Keratinocyte (primary cell): ENCODE results near the gene CDKL5.

Source experiments
- EZH2 ChIP-seq: IDR thresholded peaks from one replicate; pipeline ENCODE4 v1.6.1; 2012; ENCODE audit warnings: inconsistent platforms, mild to moderate bottlenecking, low read length, moderate library complexity
- TF ChIP-seq, protein P1 (sequence below), 3 experiments: IDR thresholded peaks in 1 of 3; conservative IDR thresholded peaks in 1 of 3; optimal IDR thresholded peaks in 1 of 3; 2 replicates in 2 of 3; 3 replicates in 1 of 3; pipeline versions ENCODE3 to v1.5.1; 2011; ENCODE audit warnings: low read length in 3 of 3, mild to moderate bottlenecking in 3 of 3, moderate library complexity in 2 of 3, control low read depth in 1 of 3, inconsistent platforms in 1 of 3; ENCODE audit not compliant: insufficient read depth in 2 of 3; ENCODE audit errors: extremely low read depth in 1 of 3

DNA sequence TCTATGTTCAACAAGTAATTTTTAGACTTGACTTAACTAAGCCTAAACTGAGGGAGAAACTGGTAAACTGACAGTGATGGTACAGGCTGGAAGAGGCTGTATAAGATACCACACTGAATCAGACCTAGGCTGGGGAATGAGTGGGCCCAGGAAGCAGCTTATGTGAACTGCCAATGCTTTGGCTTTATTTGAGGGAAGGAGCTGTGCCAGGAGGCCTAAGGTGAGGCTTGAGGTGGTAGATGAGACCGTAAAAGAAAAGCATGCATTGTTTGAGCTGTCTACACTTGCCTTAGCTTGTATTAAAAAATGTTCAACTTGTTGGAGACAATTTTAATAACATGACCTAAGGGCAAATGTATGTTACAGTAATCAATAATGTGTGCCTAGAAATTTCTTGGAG is 150.3 kb downstream of the CDKL5 start:
- TF ChIP-seq, protein P1, sequence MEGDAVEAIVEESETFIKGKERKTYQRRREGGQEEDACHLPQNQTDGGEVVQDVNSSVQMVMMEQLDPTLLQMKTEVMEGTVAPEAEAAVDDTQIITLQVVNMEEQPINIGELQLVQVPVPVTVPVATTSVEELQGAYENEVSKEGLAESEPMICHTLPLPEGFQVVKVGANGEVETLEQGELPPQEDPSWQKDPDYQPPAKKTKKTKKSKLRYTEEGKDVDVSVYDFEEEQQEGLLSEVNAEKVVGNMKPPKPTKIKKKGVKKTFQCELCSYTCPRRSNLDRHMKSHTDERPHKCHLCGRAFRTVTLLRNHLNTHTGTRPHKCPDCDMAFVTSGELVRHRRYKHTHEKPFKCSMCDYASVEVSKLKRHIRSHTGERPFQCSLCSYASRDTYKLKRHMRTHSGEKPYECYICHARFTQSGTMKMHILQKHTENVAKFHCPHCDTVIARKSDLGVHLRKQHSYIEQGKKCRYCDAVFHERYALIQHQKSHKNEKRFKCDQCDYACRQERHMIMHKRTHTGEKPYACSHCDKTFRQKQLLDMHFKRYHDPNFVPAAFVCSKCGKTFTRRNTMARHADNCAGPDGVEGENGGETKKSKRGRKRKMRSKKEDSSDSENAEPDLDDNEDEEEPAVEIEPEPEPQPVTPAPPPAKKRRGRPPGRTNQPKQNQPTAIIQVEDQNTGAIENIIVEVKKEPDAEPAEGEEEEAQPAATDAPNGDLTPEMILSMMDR (optimal IDR thresholded peaks at IDR 0.05 in 1 of 3, IDR thresholded peaks at IDR 0.05 in 1 of 3, conservative IDR thresholded peaks at IDR 0.05 in 1 of 3; ENCODE audit: extremely low read depth in 1 of 3, insufficient read depth in 2 of 3, low read length in 3 of 3), result no peak
- TF ChIP-seq EZH2, result no peak
